SW480 (cell line): ENCODE measurements around the gene DGCR2.
"Not testable (repeated sequence)": the region's sequence is repeated elsewhere in the genome, so short reads cannot be mapped to it uniquely, and the experiment has no call there.

Source experiments
- DNase-seq: peaks from one replicate; pipeline ENCODE4 v3.0.0-alpha.2; 2016; ENCODE audit warnings: low spot score

Gene DGCR2

GRCh38 chr22:19042285-19043120 is 79.7 kb downstream of the DGCR2 start:
- DNase-seq = no peak

- DNase-seq = no peak
These were observed 80.5 kb downstream of the DGCR2 start for GRCh38 chr22:19041704-19042074.

GRCh38 chr22:19040888-19041703 is 81.1 kb downstream of the DGCR2 start:
- no peak for DNase-seq

GRCh38 chr22:19040391-19040861 is 81.8 kb downstream of the DGCR2 start:
- DNase-seq = no peak

- DNase-seq = no peak
These were observed 82.4 kb downstream of the DGCR2 start for GRCh38 chr22:19039796-19040280.

GRCh38 chr22:19039448-19039780 is 82.8 kb downstream of the DGCR2 start:
- DNase-seq = no peak

GRCh38 chr22:19038728-19039447 is 83.3 kb downstream of the DGCR2 start:
- DNase-seq = no peak

- DNase-seq = no peak
These were observed 84.1 kb downstream of the DGCR2 start for GRCh38 chr22:19038164-19038546.

- no peak for DNase-seq
These were observed 84.7 kb downstream of the DGCR2 start for GRCh38 chr22:19037282-19038163.

- DNase-seq = no peak
These were observed 85.5 kb downstream of the DGCR2 start for GRCh38 chr22:19036523-19037273.

- DNase-seq = no peak
These were observed 86.0 kb downstream of the DGCR2 start for GRCh38 chr22:19036229-19036522.

- no peak for DNase-seq
These were observed 86.6 kb downstream of the DGCR2 start for GRCh38 chr22:19035474-19036228.

GRCh38 chr22:19035126-19035473 is 87.1 kb downstream of the DGCR2 start:
- DNase-seq = not testable (repeated sequence)

- not testable (repeated sequence) for DNase-seq
These were observed 87.5 kb downstream of the DGCR2 start for GRCh38 chr22:19034724-19035120.

- DNase-seq = not testable (repeated sequence)
These were observed 88.0 kb downstream of the DGCR2 start for GRCh38 chr22:19034031-19034723.

- not testable (repeated sequence) for DNase-seq
These were observed 88.7 kb downstream of the DGCR2 start for GRCh38 chr22:19033568-19033905.

GRCh38 chr22:19032898-19033567 is 89.2 kb downstream of the DGCR2 start:
- DNase-seq = not testable (repeated sequence)

- DNase-seq = not testable (repeated sequence)
These were observed 89.9 kb downstream of the DGCR2 start for GRCh38 chr22:19032156-19032785.

- DNase-seq = not testable (repeated sequence)
These were observed 91.3 kb downstream of the DGCR2 start for GRCh38 chr22:19030889-19031252.
